Ascending aorta (tissue), 2 donors: ENCODE measurements around the gene FLT3LG. TPM values are rescaled to one million over a fixed set of nuclear protein-coding genes. Genes with fewer than 3 reads are reported as not detected.

ENCODE experiments used
- DNase-seq, 2 donors: peaks; one replicate each; pipeline ENCODE4 v3.0.0-alpha.2; 2019; ENCODE audit warnings: low spot score in 2 of 2
- H3K27ac ChIP-seq, 2 donors: fragments of 200-600 bp; sonication (generic); one replicate each; pipeline ENCODE4 v1.5.1; 2016 to 2017; ENCODE audit warnings: mild to moderate bottlenecking in 1 of 2
- H3K27me3 ChIP-seq: fragments of 200-600 bp; sonication (generic); one replicate; pipeline ENCODE4 v1.5.1; 2017
- H3K36me3 ChIP-seq, 2 donors: fragments of 200-600 bp; sonication (generic); one replicate each; pipeline ENCODE4 v1.5.1; 2016
- H3K4me1 ChIP-seq, 2 donors: fragments of 200-600 bp; sonication (generic); one replicate each; pipeline ENCODE4 v1.5.1; 2016 to 2017; ENCODE audit warnings: mild to moderate bottlenecking in 1 of 2
- H3K4me3 ChIP-seq, 2 donors: fragments of 200-600 bp; sonication (generic); one replicate each; pipeline ENCODE4 v1.5.1; 2016 to 2017; ENCODE audit warnings: mild to moderate bottlenecking in 1 of 2
- H3K9me3 ChIP-seq, 2 donors: fragments of 200-600 bp; sonication (generic); one replicate each; pipeline ENCODE4 v1.5.1; 2016
- intact Hi-C: fragments of 100-400 bp; cut with DNase I; formaldehyde crosslinking; loops from one replicate; pipeline ENCODE4 v1.15.1; 2023
- total RNA-seq: library from RNA; depleted of rRNA; stranded (reverse); fragments of >200 nt; gene quantifications from one replicate; pipeline ENCODE4 v1.1.0, GENCODE V29; 2016
- TF ChIP-seq, protein P1 (sequence below), 3 experiments: fragments of 200-600 bp in 2 of 3; fragments of 450-650 bp in 1 of 3; sonication (generic) in 2 of 3; IDR thresholded peaks; one replicate each; pipeline ENCODE4 v1.5.1; 2016 to 2019; ENCODE audit warnings: antibody characterized with exemption in 3 of 3, mild to moderate bottlenecking in 1 of 3, moderate library complexity in 1 of 3

The FLT3LG gene
- total RNA-seq, 1 donor from 2014 or later, result 37.3 TPM

- no peak overlapping the region for H3K27ac ChIP-seq
- intact Hi-C loops, result no loop called here
- DNase-seq, result no peak
- H3K4me1 ChIP-seq, result peaks cover 0 to 8% of the 10 kb centered on the region in 2 donors
- no peaks in the 10 kb centered on the region for H3K27me3 ChIP-seq
- peaks cover 8 to 16% of the 10 kb centered on the region in 2 donors for H3K36me3 ChIP-seq
- TF ChIP-seq, protein P1, sequence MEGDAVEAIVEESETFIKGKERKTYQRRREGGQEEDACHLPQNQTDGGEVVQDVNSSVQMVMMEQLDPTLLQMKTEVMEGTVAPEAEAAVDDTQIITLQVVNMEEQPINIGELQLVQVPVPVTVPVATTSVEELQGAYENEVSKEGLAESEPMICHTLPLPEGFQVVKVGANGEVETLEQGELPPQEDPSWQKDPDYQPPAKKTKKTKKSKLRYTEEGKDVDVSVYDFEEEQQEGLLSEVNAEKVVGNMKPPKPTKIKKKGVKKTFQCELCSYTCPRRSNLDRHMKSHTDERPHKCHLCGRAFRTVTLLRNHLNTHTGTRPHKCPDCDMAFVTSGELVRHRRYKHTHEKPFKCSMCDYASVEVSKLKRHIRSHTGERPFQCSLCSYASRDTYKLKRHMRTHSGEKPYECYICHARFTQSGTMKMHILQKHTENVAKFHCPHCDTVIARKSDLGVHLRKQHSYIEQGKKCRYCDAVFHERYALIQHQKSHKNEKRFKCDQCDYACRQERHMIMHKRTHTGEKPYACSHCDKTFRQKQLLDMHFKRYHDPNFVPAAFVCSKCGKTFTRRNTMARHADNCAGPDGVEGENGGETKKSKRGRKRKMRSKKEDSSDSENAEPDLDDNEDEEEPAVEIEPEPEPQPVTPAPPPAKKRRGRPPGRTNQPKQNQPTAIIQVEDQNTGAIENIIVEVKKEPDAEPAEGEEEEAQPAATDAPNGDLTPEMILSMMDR (IDR thresholded peaks at IDR 0.05), result no peak
- H3K4me3 ChIP-seq, result no peak overlapping the region
- no peaks in the 10 kb centered on the region for H3K9me3 ChIP-seq
These were observed 26.3 kb upstream of the FLT3LG start for GRCh38 chr19:49447485-49448431.

GRCh38 chr19:49448432-49448786, 25.6 kb upstream of the FLT3LG start:
- intact Hi-C loops, result no loop called here
- H3K27ac ChIP-seq, result no peak overlapping the region
- TF ChIP-seq, protein P1 (IDR thresholded peaks at IDR 0.05), result no peak
- no peaks in the 10 kb centered on the region for H3K27me3 ChIP-seq
- no peaks in the 10 kb centered on the region for H3K9me3 ChIP-seq
- no peak for DNase-seq
- H3K4me1 ChIP-seq, result peaks cover 0 to 8% of the 10 kb centered on the region in 2 donors
- peaks cover 8 to 16% of the 10 kb centered on the region in 2 donors for H3K36me3 ChIP-seq
- H3K4me3 ChIP-seq, result no peak overlapping the region

DNA sequence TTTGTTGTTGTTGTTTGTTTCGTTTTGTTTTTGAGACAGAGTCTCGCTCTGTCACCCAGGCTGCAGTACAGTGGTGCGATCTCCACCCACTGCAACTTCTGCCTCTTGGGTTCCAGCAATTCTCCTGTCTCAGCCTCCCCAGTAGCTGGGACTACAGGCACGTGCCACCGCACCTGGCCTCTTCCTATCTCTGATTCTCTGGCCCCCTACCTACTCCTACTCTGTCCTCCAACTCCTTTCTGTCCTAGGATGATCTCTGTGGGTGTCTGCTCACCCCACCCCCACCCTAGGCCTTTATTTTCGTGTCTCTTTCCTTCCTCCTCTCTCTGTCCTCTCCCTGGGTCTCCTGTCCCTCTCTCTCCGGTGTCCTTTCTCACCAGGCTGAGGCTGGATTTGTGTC, 23.6 kb upstream of the FLT3LG start:
- Histone ChIP-seq H3K9me3 (no peaks in the 10 kb centered on the region), H3K27ac (no peak overlapping the region), H3K27me3 (no peaks in the 10 kb centered on the region), H3K4me1 (peaks cover 0 to 10% of the 10 kb centered on the region in 2 donors), H3K36me3 (peaks cover 8 to 16% of the 10 kb centered on the region in 2 donors), H3K4me3 (peak overlapping the region in 1 of 2 donors; percentile 81)
- intact Hi-C loops, result loop anchor here (5.0 kb wide), 1 partner anchor 227 kb away; the partner anchor contains the start of gene PRMT1
- DNase-seq, result no peak
- TF ChIP-seq, protein P1 (IDR thresholded peaks at IDR 0.05), result no peak

DNA sequence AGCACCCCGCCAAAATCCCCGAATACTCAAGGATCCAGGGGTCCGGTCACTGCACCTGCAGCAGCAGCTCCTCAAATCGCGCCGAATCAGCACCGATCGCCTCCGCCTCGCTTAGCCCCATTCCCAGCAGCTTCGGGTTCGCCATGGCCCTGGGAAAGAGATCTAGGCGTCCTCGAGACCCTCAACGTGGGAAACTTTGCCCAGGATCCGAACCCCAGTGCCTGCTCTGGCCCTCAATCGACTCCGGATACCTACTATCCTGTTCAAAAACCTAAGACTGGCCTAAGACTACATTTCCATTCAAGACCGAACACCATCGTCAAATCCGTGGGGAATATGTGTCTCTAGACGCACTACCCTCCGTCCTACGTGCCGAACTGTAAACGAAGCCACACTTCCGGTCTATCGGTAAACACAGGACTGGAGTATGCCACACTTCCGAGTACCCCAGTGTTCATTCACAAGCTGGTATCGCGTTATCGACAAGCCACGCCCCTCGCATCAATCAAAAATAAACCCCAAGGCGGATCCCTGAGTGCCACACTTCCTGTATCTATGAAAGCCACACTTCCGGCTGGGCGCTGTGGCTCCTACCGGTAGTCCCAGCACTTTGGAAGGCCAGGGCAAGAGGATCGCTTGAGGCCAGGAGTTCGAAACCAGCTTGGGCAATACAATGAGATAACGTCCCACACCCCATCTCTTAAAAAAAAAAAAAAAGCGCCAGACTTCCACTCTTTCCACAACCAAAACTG, 22.4 kb upstream of the FLT3LG start, which contains the start of gene PIH1D1:
Gene PIH1D1 (minus strand): TSS at position 385 of the 752 bp plus-strand sequence. CDS start 240 bp downstream, at position 145.
- H3K27ac ChIP-seq, result peak within 1 kb of the TSS; percentile 88 to 95
- intact Hi-C loops, result loop anchor here (2.0 to 5.0 kb wide), 2 partner anchors 45 to 226 kb away; partner anchors contain the start of genes PRMT1 and RPS11

More for the DNA sequence above, 22.4 kb upstream of the FLT3LG start, which contains the start of gene PIH1D1:
- H3K4me1 ChIP-seq, result peaks cover 0 to 10% of the 10 kb centered on the region in 2 donors
- H3K4me3 ChIP-seq, result peak within 1 kb of the TSS; percentile 73 to 81
- peaks cover 8 to 16% of the 10 kb centered on the region in 2 donors for H3K36me3 ChIP-seq
- TF ChIP-seq, protein P1 (IDR thresholded peaks at IDR 0.05), result no peak
- no peaks in the 10 kb centered on the region for H3K27me3 ChIP-seq
- H3K9me3 ChIP-seq, result no peaks in the 10 kb centered on the region
- DNase-seq, result peak; percentile 94 to 99
